NCI-H460 (cell line): ENCODE results near the gene FAM43A. TPM values are rescaled to one million over a fixed set of nuclear protein-coding genes. Genes with fewer than 3 reads are reported as not detected.

Source experiments
- DNase-seq: peaks from one replicate; pipeline ENCODE4 v3.0.0-alpha.2; 2016; ENCODE audit warnings: low read depth; ENCODE audit errors: extremely low read depth
- polyA plus RNA-seq: library from polyadenylated mRNA; depleted of rRNA; stranded (reverse); fragments of >200 nt; gene quantifications from 2 replicates; pipeline ENCODE4 v1.2.3, GENCODE V29; 2014; cell fraction: nucleus; rRNA removed
- total RNA-seq: library from RNA; depleted of rRNA; stranded (reverse); fragments of >200 nt; shearing (Covaris generic); gene quantifications from 2 replicates; pipeline ENCODE4 v1.2.3, GENCODE V29; 2014; rRNA removed

FAM43A gene, protein sequence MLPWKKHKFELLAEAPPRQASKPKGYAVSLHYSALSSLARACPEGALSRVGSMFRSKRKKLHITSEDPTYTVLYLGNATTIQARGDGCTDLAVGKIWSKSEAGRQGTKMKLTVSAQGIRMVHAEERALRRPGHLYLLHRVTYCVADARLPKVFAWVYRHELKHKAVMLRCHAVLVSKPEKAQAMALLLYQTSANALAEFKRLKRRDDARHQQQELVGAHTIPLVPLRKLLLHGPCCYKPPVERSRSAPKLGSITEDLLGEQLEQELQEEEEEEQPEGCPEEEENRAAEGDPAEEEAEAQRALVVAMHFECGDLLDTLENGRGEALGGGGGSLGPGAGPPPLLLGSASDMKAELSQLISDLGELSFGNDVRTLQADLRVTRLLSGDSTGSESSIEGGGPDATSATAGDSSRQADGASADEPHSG
- 0.42 and 0.72 TPM in 2 replicates for total RNA-seq
- 0.30 and 1.3 TPM in 2 replicates for polyA plus RNA-seq

DNA sequence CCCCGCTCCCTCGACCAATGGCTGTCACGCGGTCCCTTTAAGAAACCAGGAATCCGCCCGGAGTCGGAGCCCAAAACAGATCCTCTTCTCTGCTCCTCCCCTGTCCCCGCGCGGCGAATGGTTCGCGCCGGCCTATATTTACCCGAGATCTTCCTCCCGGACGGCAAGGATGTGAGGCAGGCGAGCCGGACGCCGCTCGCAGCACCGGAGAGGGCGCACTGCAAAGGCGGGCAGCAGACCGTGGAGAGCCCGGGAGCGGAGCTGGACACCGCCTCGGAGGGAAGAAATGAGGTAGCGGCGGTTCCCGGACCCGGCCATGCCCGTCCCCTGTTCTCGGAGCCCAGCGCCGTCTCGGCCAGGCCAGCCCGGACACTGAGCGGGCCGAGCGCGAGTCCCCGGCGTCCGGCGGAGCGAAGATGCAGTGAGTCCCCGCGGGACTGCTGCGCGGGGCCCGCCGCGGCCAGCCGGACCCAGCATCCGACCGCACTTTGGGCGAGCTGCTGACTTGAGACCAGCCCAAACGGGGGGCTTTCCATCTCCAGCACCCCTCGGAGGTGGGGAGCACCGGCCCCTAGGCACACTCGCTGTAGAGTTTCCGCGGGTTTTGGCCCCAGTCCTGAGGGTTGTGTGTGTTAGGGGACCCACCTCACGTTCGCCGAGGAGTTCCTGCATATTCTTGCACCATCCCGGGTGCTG lies at the start of gene FAM43A:
FAM43A (plus strand) TSS at position 166 of the 696 bp plus-strand sequence. CDS start 944 bp downstream, outside the sequence.
- peak; percentile 78 for DNase-seq

DNA sequence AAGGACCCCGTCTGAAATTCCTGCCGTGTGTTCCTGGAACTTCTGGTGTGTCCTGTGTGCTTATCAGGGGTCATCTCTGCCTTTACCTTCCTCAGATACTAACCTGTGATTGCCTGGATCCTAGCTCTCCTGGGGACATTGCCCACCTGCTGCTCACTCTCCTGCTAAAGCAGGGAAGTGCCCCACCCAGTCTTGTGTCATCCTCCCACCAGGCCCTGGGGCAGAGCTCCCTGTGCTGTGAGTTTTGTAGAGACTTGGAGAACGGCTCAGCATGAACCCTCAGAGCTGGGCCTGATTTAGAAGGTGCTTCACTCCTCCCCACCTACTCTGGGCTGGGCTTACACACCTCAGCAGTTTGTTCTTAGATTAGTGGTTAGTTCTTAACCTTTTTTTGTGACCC lies 48.6 kb upstream of the FAM43A start:
- no peak for DNase-seq

DNA sequence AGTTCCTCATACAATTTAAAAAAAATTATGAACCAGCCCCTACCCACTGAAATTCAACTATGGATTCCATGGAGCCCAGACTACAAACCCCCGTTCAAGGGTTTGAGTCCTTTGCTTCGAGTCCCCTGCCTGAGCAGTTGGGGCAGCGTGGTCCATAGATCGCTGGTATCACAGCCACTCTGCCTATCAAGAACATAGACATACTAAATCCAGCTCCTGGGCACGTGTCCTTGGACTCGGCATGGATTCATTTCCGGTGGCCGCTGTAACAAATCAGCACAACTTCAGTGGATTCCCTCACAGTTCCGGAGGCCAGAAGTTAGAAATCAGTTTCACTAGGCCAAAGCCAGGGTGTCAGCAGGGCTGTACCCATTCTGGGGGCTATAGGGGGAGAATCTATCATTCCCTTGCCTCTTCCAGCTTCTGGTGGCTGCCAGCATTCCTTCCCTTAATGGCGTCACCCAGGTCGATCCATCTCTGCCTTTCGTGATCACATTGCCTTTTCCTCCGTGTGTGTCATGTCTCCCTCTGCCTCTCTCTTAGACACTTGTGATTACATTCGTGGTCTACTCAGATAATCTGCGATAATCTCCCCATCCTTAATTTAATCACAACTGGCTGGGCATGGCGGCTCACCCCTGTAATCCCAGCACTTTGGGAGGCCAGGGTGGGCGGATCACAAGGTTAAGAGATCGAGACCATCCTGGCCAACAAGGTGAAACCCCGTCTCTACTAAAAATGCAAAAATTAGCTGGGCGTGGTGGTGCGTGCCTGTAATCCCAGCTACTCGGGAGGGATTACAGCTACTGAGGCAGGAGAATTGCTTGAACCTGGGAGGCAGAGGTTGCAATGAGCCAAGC lies 47.9 kb upstream of the FAM43A start:
- DNase-seq = no peak

DNA sequence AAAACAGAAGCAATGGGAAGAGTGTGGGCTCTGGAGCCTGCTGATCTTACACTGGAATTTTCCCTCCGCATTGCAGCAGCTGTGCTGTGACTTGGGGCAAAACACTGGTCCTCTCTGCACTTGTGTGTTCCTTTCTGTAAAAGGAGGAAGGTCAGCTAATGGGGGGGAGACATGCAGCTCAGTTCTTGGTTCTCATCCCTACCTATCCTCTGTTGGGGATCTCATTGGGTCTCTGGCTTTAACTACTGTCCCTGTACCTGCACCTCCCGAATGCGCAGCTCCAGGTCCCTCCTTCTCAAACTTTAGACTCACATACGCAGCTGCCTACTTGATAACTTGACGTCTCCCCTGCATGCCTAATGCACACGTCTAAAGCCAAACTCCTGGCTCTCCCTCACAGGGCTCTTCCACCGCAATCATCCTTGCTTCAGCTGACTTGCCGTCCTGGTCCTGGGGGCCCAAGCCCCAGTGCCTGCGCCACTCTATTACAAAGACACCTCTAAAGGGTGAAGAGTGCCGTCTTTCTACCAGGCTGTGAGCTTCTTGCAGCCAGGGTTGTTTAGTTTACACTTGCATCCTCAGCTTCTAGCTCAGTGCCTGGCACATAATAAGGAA lies 46.6 kb upstream of the FAM43A start:
- DNase-seq = no peak

DNA sequence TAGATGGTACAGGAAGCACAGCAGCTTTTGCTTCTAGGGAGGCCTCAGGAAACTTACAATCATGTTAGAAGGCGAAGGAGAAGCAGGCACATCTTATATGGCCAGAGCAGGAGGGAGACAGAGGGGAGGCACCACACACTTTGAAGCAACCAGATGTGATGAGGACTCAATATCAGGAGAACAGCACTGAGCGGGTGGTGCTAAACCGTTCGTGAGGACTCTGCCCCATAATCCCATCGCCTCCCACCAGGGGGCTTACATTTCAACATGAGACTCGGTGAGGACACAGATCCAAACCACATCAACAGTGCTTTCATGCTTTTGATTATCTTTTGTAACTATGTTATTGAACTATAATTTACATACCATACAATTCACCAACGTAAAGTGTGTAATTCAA lies 44.9 kb upstream of the FAM43A start:
- DNase-seq = no peak

DNA sequence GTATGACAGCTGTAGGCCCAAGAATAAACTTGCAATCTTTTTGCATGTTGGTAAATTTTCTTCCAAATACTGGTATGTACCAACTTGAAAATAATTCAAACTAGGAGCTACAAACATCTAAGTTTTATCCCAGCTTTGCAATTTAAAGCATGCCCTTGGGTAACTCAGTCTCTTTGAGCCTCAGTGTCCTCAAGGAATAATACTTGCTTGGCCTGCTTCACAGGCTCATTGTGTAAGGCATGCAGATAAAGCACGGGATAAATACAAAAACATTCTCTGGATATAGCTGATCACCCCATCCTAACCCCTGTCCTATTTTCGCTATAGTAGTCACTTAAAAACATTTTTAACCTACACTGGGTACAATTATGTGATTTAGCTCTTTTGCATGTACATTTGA lies 42.9 kb upstream of the FAM43A start:
- no peak for DNase-seq

DNA sequence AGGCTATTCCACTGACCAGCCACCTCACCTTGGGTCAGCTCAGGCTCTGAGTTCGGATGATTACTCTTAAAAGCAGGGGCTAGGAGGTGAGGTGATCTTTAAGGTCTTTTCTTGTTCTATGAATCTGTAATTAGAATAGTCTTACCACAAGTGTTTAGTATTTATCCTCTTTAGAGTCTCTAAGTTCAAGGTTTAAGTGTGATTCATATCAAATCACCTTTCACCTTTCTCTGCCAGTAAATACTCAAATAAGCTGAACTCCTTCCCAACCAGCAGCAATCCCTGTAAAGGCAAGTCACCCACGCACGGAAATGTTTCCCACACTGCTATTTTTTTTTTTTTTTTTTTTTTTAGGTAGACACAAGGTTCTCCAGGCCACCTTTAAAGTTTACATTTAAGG lies 37.9 kb upstream of the FAM43A start:
- DNase-seq = no peak

DNA sequence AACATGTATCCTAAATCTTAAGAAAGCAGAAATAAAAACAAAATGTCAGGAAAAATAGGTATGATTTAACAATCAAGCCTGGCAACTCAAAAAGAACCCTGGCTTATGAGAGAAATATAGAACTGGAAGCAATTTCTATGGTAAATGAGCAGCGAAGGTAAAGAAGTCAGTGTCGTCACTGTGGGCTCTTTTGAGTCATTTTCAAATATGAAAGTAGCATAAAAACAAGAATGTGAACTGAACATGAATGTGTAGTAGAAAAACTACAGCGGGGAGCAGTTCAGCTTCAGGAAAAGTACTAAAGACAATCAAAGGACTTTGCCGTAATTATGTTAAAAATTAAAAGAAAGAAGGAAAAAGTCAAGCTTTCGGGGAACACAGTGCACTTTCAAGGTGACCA lies 31.2 kb upstream of the FAM43A start:
- no peak for DNase-seq

DNA sequence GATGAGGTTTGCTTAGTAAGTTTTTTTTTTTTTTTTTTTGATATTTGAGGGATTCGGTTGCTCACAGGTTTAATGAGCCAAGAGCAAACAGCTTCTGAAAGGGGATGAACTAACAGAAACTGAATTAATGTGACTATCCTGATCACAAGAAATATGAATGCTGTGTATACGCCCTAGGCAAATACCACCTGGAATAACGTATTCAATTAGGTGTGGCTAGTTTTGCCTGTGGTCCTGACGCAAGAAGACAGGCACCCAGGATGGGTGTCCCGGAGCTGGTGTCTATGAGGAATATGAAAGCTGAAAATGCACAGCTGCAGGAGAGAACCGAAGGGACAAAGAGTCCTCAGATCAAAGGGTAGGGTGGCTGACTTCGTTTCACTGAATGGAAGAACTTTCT lies 28.2 kb upstream of the FAM43A start:
- DNase-seq = no peak

DNA sequence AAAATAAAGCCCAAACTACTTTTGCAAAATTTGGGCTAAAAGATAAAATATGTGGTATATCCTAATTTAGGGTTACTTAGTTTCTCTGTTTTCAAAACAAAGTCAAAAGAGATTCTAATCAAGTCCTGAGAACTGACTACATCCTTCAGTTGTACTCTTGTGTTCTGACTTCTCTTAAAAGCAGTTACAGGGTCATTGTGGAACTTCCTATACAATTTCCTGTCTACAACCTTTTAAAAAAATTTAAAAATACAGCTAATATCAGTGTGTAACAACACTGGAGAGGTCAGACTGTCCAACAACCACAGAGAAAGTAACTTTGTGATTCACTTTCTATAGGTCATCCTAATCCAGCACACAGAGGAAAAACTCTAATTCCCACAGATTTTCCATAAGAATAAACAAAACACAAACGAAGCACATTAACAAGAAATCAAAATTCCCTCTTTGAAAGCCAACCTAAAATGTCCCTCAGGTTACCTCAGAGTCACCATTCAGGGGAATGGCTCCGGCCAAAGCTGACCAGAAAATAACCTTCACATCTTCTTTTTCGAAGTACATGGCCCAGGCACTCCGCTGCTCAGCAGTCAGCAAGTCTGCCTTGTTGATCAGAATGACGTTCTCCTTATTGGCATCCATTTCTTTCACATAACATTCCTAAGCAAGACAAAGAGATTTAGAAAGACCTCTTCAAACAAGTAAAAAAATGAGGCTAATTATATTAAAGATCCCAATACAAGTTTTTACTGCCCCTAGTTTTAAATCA lies 27.0 kb upstream of the FAM43A start:
- no peak for DNase-seq

DNA sequence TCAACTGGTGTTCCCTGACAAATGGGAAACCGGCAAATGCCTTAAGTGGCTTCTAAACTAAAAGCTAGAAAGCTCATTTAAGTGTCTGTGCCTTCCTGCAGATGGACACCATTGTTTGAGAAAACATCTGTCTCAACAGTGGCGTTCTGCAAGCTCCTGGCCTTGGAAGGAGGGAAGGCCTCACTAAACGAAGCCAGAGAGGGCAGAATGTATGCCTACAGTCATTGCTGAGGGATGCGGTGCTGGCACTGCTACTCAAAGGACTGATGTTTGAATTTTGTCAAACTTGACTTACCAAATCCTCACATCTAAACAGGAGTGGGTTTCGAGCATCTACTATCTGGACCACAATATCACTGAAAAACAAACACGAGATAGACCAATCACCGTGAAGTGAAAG lies 25.9 kb upstream of the FAM43A start:
- no peak for DNase-seq

DNA sequence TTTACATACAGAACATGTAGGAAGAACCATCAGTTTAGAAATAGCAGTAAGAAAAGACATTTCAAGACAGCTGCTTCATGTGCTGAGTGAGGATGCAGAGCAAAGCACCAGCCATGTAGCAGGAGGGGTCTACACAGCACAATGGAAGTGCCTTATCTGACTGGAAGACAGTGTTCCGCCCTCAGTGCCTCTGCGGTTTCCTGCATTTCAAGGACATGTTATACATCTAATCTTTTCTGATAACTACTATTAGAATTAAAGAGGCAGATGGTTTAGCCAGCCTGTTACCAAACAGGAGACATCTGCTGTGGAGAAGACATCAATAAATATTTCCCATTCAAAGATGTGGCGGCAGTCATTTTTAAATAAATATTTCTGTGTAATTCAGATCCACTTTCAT lies 24.3 kb upstream of the FAM43A start:
- no peak for DNase-seq

DNA sequence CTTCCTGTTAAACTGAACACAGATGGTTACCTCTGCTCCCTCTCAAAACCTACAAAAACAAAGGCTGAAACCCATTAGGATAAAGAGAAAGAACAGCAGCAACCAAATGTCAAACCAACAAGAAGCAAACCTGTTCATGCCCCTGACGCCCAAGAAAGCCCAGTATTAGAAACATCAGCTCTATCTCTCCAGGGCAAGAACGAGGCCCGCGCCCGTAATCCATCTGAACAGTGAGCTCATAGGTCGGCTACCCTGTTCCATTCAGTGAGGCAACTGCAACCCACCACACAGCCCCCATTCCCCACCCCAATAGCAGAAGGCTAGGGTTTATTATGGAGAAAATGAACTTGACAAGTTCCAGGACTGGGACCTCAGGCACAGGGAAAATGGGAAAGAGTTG lies 23.7 kb upstream of the FAM43A start:
- no peak for DNase-seq

DNA sequence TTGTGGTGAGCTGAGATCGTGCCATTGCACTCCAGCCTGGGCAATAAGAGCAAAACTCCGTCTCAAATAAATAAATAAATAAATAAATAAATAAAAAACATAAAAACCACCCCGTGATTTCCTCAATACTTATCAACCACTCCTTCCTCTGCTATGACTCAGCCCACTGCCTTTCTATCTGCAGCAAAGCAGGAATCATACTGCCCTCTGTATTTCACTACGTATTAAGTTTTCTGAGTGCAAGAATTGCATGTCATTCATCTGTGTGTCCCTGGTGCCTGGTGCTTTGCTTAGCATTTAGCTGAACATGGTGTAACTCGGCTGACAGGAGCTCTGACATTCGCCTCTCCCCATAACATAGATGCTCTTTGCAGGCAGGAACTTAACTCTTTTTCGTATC lies 20.8 kb upstream of the FAM43A start:
- DNase-seq = no peak

DNA sequence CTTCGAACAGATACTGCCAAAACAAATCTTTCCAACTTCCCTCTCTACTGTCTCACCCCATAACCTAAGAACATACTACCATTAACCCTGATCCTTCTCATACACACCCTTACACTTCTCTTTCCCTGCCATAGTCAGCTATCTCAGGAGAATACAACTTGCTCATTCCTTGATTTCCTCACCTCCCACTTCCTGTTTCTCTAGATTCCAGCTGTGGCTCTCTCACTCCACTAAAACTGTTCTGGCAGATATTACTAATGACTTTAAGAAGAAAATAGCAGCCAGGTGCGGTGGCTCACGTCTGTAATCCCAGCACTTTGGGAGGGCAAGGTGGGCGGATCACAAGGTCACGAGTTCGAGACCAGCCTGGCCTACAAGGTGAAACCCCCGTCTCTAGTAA lies 18.3 kb upstream of the FAM43A start:
- DNase-seq = no peak

DNA sequence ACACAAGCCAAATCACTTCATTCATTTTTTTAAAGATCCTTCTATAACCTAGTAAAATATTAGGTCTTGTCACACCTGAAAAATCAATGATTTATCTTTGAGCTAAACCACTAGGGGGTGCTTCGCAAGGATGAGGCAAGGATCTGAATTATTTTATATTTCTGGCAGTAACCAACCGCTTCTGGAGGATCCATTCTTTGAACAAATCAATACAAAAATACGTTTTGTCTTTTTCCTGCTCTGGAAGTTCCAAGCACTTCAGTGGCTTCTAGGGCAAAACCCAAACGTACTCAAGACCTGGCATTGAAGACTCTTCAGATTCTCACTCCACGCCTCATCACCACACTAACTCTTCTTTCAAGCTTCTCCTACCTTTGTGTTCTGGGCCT lies 14.2 kb upstream of the FAM43A start:
- DNase-seq = no peak

DNA sequence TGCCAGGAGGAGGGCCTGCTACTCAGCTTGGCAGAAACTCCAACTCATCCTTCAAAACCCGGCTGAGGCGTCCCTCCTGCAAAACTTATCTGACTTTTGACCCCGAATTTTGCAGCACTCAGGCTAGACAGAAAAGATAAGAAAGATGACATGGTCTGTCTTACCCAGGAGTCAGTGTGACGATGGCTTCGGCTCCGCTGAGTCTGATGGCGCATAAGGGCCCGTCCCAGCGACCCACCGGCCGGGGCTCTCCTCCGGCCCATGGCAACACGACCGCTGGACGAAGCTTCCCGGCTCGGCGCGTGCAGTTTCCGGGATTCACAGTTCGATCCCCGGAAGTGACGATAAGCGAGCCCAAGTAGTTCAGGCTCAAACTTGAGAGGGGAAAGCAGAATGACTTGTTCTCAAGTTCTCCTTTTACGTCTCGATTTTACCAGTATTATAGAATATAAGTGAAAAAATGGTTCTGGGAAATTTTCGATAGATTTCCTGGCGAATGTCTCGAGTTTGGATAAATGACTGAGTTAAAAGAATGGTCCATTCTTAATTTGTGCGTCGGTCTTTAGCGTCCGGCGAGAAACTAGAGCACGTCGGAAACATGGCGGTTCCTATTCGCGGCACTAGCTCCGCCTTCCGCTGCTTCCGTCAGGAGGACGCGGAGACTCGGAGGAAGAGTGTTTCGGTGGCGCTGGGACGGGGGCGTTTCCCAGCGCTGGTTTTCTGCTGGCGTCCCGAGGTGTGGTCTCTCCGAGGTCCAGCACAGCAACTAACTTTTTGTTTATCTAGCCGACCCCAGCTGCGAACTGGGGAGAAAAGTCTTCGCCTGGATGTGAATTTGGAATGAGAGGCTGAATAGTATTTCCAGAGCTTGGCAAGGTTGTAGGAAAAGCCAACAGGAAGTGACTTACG lies 13.5 kb upstream of the FAM43A start, which contains the start of gene LSG1:
LSG1 (minus strand) TSS at position 292 of the 909 bp plus-strand sequence; CDS start at position 263, 29 bp downstream.
- DNase-seq = peak; percentile 89

DNA sequence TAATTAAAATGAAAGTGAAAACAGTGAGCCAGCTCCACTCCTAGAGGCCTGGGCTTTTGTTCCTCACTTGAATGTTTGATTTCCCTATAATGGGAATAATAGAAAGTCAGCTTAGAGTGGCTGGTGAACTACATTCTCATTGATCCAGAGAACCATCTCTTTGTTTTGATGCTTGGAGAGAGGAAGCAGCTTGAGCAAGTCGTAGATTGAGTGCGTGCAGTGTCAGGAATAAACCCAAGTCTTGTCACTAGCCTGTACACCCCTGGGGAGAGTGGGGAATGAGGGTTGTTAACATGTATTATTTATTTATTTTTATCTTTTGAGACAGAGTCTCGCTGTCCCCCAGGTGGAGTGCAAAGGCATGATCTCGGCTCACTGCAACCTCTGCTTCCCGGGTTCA lies 12.8 kb upstream of the FAM43A start:
- no peak for DNase-seq

DNA sequence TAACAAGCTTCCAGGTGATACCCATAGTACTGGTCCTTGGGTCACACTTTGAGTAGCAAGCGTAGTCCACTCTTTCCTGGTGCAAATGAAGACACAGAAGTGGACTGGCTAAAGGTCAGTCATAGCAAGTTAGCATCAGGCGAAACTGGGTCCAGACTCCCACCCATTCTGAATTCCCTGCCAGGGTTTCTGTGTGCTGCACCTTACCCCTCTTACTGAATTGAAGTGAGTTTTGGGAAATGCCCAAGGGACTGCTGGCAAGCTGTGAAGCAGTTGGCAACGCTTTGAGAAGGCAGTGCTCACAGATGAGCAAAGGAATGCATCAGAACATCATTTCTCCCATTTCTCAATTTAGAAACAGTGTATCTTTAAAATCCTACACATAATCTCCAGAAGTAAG lies 11.9 kb upstream of the FAM43A start:
- DNase-seq = no peak
